CD4-positive, alpha-beta T cell (primary cell): Measurements from ENCODE around the gene ADH5. TPM values are rescaled to one million over a fixed set of nuclear protein-coding genes. Genes with fewer than 3 reads are reported as not detected.

Experiments used
- ATAC-seq: fragments of 200-7000 bp; cut with Tn5 transposase; one replicate; pipeline ENCODE4 v1.10.0; 2022; ENCODE audit warnings: mild to moderate bottlenecking; ENCODE audit not compliant: poor library complexity
- CTCF ChIA-PET: fragments of 350-600 bp; sonication (Branson Sonifier 250); formaldehyde crosslinking; loops from one replicate; lab custom pipeline; 2021; ENCODE audit warnings: antibody characterized with exemption, inconsistent platforms; lab: Charles Lee
- POLR2A ChIA-PET: fragments of 350-600 bp; sonication (Branson Sonifier 250); formaldehyde crosslinking; loops from one replicate; lab custom pipeline; 2021; ENCODE audit warnings: antibody characterized with exemption, inconsistent platforms; lab: Charles Lee
- DNase-seq, 14 experiments: peaks; one replicate each; pipeline ENCODE4 v3.0.0-alpha.2; 2013 to 2020; ENCODE audit warnings: mixed read lengths in 2 of 14
- H3K27ac ChIP-seq, 2 donors: one replicate each; pipeline versions ENCODE4 v1.5.1 to v1.7.0; 2013; ENCODE audit warnings: low read length in 2 of 2, low read depth in 1 of 2, mild to moderate bottlenecking in 1 of 2
- H3K27me3 ChIP-seq, 2 experiments: 1 replicate in 1 of 2; 2 replicates in 1 of 2; pipeline versions ENCODE4 v1.6.1 to v1.7.0; 2013; ENCODE audit warnings: low read length in 2 of 2, control low read depth in 1 of 2, mild to moderate bottlenecking in 1 of 2, moderate library complexity in 1 of 2; ENCODE audit not compliant: insufficient read depth in 2 of 2, control insufficient read depth in 1 of 2
- H3K36me3 ChIP-seq: one replicate; pipeline ENCODE4 v1.6.1; 2013; ENCODE audit warnings: low read length, control low read depth; ENCODE audit not compliant: insufficient read depth
- H3K4me1 ChIP-seq: one replicate; pipeline ENCODE4 v1.6.1; 2013; ENCODE audit warnings: low read length, control low read depth; ENCODE audit not compliant: insufficient read depth
- H3K4me3 ChIP-seq: one replicate; pipeline ENCODE4 v1.5.1; 2013; ENCODE audit warnings: mild to moderate bottlenecking, low read length, moderate library complexity
- H3K9me3 ChIP-seq, 2 experiments: 1 replicate in 1 of 2; 2 replicates in 1 of 2; pipeline versions ENCODE4 v1.6.1 to v1.7.0; 2013; ENCODE audit warnings: low read length in 2 of 2, mild to moderate bottlenecking in 2 of 2, control low read depth in 1 of 2, moderate library complexity in 1 of 2; ENCODE audit not compliant: control insufficient read depth in 1 of 2, insufficient read depth in 1 of 2
- H3K27ac Mint-ChIP-seq: one replicate; pipeline ENCODE4 v1.8.0; 2020; ENCODE audit warnings: mixed read lengths
- H3K27me3 Mint-ChIP-seq: one replicate; pipeline ENCODE4 v1.8.0; 2021; ENCODE audit warnings: mixed read lengths
- H3K36me3 Mint-ChIP-seq: one replicate; pipeline ENCODE4 v1.8.0; 2021; ENCODE audit warnings: low read depth, mixed read lengths
- H3K4me1 Mint-ChIP-seq: one replicate; pipeline ENCODE4 v1.8.0; 2021; ENCODE audit warnings: low read depth, mixed read lengths
- H3K4me3 Mint-ChIP-seq: one replicate; pipeline ENCODE4 v1.8.0; 2020; ENCODE audit warnings: mild to moderate bottlenecking, mixed read lengths
- H3K9me3 Mint-ChIP-seq: one replicate; pipeline ENCODE4 v1.8.0; 2020; ENCODE audit warnings: mixed read lengths
- intact Hi-C, 2 experiments: fragments of 100-400 bp; cut with DNase I in 1 of 2; cut with micrococcal nuclease in 1 of 2; formaldehyde crosslinking; loops; one replicate each; pipeline versions ENCODE4 v1.15.1 to v1.9.0; 2023 to 2025; cut with DNase I, micrococcal nuclease
- total RNA-seq, 174 experiments: library from RNA in 2 of 174; stranded (reverse) in 2 of 174; gene quantifications; one replicate each; pipeline ENCODE4 v1.2.3 and lab custom pipeline; 2021 to 2026
- TF ChIP-seq, protein P1 (sequence below): fragments of 200-600 bp; IDR thresholded peaks from one replicate; pipeline ENCODE4 v1.8.0; 2022; ENCODE audit warnings: antibody characterized with exemption, mild to moderate bottlenecking

The ADH5 gene
- total RNA-seq, 2 experiments from 2014 or later, result 49.1 to 52.0 TPM

DNA sequence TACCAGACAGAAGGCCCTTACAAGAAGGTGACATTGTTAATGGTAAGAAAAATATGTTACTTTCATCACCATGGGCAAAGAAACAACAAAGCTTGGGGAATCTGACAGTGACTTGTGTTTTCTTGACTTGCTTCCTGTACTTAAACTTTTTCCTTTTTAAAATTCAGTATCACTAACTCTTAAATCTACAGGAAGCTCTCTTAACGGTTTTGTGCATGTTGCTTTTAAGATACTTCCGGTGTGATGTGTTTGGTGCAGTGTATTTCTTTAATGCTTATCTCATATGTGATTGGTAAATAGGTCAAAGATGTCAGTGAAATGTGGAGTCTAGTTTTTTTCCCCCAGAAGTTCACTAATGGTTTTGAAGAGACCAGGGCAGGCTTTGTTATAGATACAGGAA lies 45.2 kb downstream of the ADH5 start:
- TF ChIP-seq, protein P1, sequence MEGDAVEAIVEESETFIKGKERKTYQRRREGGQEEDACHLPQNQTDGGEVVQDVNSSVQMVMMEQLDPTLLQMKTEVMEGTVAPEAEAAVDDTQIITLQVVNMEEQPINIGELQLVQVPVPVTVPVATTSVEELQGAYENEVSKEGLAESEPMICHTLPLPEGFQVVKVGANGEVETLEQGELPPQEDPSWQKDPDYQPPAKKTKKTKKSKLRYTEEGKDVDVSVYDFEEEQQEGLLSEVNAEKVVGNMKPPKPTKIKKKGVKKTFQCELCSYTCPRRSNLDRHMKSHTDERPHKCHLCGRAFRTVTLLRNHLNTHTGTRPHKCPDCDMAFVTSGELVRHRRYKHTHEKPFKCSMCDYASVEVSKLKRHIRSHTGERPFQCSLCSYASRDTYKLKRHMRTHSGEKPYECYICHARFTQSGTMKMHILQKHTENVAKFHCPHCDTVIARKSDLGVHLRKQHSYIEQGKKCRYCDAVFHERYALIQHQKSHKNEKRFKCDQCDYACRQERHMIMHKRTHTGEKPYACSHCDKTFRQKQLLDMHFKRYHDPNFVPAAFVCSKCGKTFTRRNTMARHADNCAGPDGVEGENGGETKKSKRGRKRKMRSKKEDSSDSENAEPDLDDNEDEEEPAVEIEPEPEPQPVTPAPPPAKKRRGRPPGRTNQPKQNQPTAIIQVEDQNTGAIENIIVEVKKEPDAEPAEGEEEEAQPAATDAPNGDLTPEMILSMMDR, result no peak
- Histone ChIP-seq H3K27me3 (no peaks in the 10 kb centered on the region), H3K4me3 (no peak overlapping the region), H3K27ac (peak overlapping the region; percentile 48 to 81), H3K9me3 (peaks cover 0 to 6% of the 10 kb centered on the region in 2 experiments), H3K36me3 (peaks cover 17% of the 10 kb centered on the region), H3K4me1 (peaks cover 5% of the 10 kb centered on the region)
- DNase-seq (peak in 3 of 14 experiments; percentile 61 to 86 (median 61)), ATAC-seq (peak; percentile 96)
- peaks cover 62% of the 10 kb centered on the region for H3K36me3 Mint-ChIP-seq
- CTCF ChIA-PET, result interaction anchor here (1.0 to 1.8 kb wide), 3 partner anchors 13 to 900 kb away, joined by 3 to 13 read pairs (median 6); partner anchors contain the start of genes METAP1 and STPG2
- H3K4me1 Mint-ChIP-seq, result peaks cover 31% of the 10 kb centered on the region
- peak overlapping the region; percentile 85 for H3K27ac Mint-ChIP-seq
- peak overlapping the region; percentile 8 for H3K4me3 Mint-ChIP-seq
- intact Hi-C loops, result loop anchor here in 1 of 2 experiments (2.0 to 5.0 kb wide), 2 partner anchors 44 to 47 kb away; partner anchors contain the start of gene ADH5
- no peaks in the 10 kb centered on the region for H3K9me3 Mint-ChIP-seq
- POLR2A ChIA-PET, result interaction anchor here (0.6 to 2.4 kb wide), 7 partner anchors 13 to 783 kb away, joined by 3 to 49 read pairs (median 8); partner anchors contain the start of genes ADH5, METAP1 and RAP1GDS1
- H3K27me3 Mint-ChIP-seq, result no peaks in the 10 kb centered on the region

DNA sequence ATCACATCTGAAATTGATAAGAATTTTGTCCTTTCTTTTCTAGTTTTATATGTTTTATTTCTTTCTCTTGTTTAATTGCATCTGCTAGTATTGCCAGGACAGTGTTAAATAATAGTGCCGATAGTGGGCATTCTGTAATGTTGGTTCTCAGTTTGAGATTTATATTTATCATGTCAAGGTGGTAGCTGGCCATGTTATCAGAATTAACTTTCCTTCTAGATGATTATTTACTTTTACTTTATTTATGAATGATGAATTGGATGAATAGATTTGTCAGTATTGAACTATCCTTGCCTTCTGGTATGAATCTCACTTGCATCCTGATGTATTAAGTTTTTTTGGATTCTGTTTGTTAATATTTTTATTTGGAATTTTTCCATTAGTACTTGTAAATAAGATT lies 50.4 kb downstream of the ADH5 start:
- intact Hi-C loops, result no loop called here
- H3K4me3 ChIP-seq, result no peak overlapping the region
- no peak for DNase-seq
- H3K27ac ChIP-seq, result no peak overlapping the region
- TF ChIP-seq, protein P1, result no peak
- no peak for ATAC-seq
- no peaks in the 10 kb centered on the region for H3K27me3 Mint-ChIP-seq
- peaks cover 83% of the 10 kb centered on the region for H3K36me3 Mint-ChIP-seq
- no peak overlapping the region for H3K4me3 Mint-ChIP-seq
- H3K4me1 ChIP-seq, result no peaks in the 10 kb centered on the region
- H3K9me3 ChIP-seq, result peaks cover 0 to 14% of the 10 kb centered on the region in 2 experiments
- H3K27ac Mint-ChIP-seq, result no peak overlapping the region
- H3K27me3 ChIP-seq, result no peaks in the 10 kb centered on the region
- peaks cover 23% of the 10 kb centered on the region for H3K36me3 ChIP-seq
- ChIA-PET CTCF (interaction anchor here (1.0 kb wide), 1 partner anchor 35 kb away, joined by 3 read pairs; no protein-coding TSS in a partner anchor), POLR2A (no interaction called here)
- H3K9me3 Mint-ChIP-seq, result no peaks in the 10 kb centered on the region
- H3K4me1 Mint-ChIP-seq, result peaks cover 25% of the 10 kb centered on the region

DNA sequence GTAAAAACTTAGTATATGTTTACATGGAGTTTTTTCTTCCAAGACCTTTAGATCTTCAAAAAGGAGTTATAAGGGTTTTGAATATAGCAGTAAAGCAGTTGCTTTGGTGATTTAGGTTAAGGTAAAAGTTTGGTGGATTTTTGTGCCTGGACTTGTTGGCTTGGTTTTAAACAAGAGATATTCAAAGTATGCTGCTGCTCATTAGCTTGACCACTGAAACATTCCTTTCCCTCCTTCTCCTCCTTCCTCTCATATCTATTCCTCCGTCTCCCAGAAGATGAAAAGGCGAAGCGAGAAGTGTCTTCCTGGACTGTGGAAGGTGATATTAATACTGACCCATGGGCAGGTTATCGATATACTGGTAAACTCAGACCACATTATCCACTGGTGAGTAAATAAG lies 54.6 kb downstream of the ADH5 start:
- DNase-seq, result no peak
- Mint-ChIP-seq H3K4me3 (no peak overlapping the region), H3K36me3 (peaks cover 90% of the 10 kb centered on the region), H3K9me3 (no peaks in the 10 kb centered on the region), H3K27me3 (no peaks in the 10 kb centered on the region), H3K4me1 (peaks cover 33% of the 10 kb centered on the region), H3K27ac (no peak overlapping the region)
- POLR2A ChIA-PET, result no interaction called here
- no peak for ATAC-seq
- H3K36me3 ChIP-seq, result peaks cover 23% of the 10 kb centered on the region
- no peak overlapping the region for H3K4me3 ChIP-seq
- no peaks in the 10 kb centered on the region for H3K27me3 ChIP-seq
- TF ChIP-seq, protein P1, result no peak
- intact Hi-C loops, result loop anchor here in 1 of 2 experiments (5.0 kb wide), 1 partner anchor 37 kb away; the partner anchor contains the start of gene METAP1
- CTCF ChIA-PET, result no interaction called here
- no peaks in the 10 kb centered on the region for H3K4me1 ChIP-seq
- peaks cover 0 to 14% of the 10 kb centered on the region in 2 experiments for H3K9me3 ChIP-seq
- no peak overlapping the region for H3K27ac ChIP-seq
